Measurements from ENCODE around the gene EYA2.
"Not testable (repeated sequence)": the region's sequence is repeated elsewhere in the genome, so short reads cannot be mapped to it uniquely, and the experiment has no call there.

The EYA2 gene

GRCh38 chr20:46894579-46894958 is at the start of gene EYA2:
TSS of gene EYA2 (plus strand) at chr20:46894843. CDS start at chr20:46990011, 95,168 bp downstream.
- peak in 2 of 3 experiments; percentile 65 to 73 for DNase-seq

GRCh38 chr20:46844965-46845364 is 49.7 kb upstream of the EYA2 start:
- no peak for DNase-seq

- DNase-seq, result no peak
Observed at GRCh38 chr20:46849269-46849668, 45.4 kb upstream of the EYA2 start.

- DNase-seq, result no peak
Observed at GRCh38 chr20:46849751-46850150, 44.9 kb upstream of the EYA2 start.

GRCh38 chr20:46850416-46850815 is 44.2 kb upstream of the EYA2 start:
- DNase-seq, result no peak

GRCh38 chr20:46850896-46851295 is 43.7 kb upstream of the EYA2 start:
- DNase-seq, result no peak

- DNase-seq, result no peak
Observed at GRCh38 chr20:46851746-46852145, 42.9 kb upstream of the EYA2 start.

- DNase-seq, result no peak
Observed at GRCh38 chr20:46852313-46852712, 42.3 kb upstream of the EYA2 start.

- DNase-seq, result no peak
Observed at GRCh38 chr20:46853926-46854325, 40.7 kb upstream of the EYA2 start.

- DNase-seq, result no peak
Observed at GRCh38 chr20:46857061-46857831, 37.4 kb upstream of the EYA2 start.

- no peak for DNase-seq
Observed at GRCh38 chr20:46865824-46866223, 28.8 kb upstream of the EYA2 start.

- DNase-seq, result no peak
Observed at GRCh38 chr20:46870041-46870440, 24.6 kb upstream of the EYA2 start.

- DNase-seq, result no peak
Observed at GRCh38 chr20:46872328-46873211, 22.1 kb upstream of the EYA2 start.

GRCh38 chr20:46875059-46875458 is 19.6 kb upstream of the EYA2 start:
- no peak for DNase-seq

GRCh38 chr20:46879386-46879785 is 15.3 kb upstream of the EYA2 start:
- no peak for DNase-seq

GRCh38 chr20:46879963-46880362 is 14.7 kb upstream of the EYA2 start:
- DNase-seq, result not testable (repeated sequence)

- DNase-seq, result no peak
Observed at GRCh38 chr20:46883892-46884291, 10.8 kb upstream of the EYA2 start.

- DNase-seq, result no peak
Observed at GRCh38 chr20:46890682-46891081, 4.0 kb upstream of the EYA2 start.

GRCh38 chr20:46893051-46893450 is 1.6 kb upstream of the EYA2 start:
- no peak for DNase-seq

- no peak for DNase-seq
Observed at GRCh38 chr20:46893877-46894578, 615 bp upstream of the EYA2 start.

- peak in 2 of 3 experiments; percentile 73 to 81 for DNase-seq
Observed at GRCh38 chr20:46894971-46895905, 595 bp downstream of the EYA2 start.

GRCh38 chr20:46895906-46896242 is 1.2 kb downstream of the EYA2 start:
- peak in 1 of 3 experiments; percentile 81 for DNase-seq
